ENCODE data around the gene ZNF800.

DNA sequence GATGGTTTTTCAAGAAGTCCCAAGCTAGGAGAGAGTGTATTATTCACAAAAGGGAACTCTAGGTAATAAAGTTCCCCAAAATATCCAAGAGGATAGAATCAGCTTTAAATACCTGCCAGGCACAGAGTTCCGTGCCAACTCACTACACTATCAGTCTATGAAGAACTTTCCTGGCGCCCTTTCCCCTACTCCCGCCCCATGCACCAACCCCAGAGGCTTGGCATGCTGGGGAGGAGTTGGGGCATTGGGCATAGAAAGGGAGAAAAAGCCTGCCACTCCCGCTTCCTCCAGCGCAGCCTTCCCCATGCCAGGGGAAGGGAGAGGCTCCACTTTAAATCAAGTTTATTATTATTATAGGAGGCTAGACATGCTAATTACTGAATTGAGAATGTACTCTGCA lies 54.9 kb downstream of the ZNF800 start:
- TF ChIP-seq, protein P1, sequence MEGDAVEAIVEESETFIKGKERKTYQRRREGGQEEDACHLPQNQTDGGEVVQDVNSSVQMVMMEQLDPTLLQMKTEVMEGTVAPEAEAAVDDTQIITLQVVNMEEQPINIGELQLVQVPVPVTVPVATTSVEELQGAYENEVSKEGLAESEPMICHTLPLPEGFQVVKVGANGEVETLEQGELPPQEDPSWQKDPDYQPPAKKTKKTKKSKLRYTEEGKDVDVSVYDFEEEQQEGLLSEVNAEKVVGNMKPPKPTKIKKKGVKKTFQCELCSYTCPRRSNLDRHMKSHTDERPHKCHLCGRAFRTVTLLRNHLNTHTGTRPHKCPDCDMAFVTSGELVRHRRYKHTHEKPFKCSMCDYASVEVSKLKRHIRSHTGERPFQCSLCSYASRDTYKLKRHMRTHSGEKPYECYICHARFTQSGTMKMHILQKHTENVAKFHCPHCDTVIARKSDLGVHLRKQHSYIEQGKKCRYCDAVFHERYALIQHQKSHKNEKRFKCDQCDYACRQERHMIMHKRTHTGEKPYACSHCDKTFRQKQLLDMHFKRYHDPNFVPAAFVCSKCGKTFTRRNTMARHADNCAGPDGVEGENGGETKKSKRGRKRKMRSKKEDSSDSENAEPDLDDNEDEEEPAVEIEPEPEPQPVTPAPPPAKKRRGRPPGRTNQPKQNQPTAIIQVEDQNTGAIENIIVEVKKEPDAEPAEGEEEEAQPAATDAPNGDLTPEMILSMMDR (conservative IDR thresholded peaks at IDR 0.05), result no peak
- no peak for TF ChIP-seq ZFX (IDR thresholded peaks at IDR 0.05)

All from C4-2B (cell line).